Fibroblast of skin of abdomen (primary cell): ENCODE data around the gene CBLN1. TPM values are rescaled to one million over a fixed set of nuclear protein-coding genes. Genes with fewer than 3 reads are reported as not detected.
A peak's percentile ranks its signal among the peaks of the same experiment; 100 is the strongest.

Experiments used
- DNase-seq: peaks from one replicate; pipeline ENCODE4 v3.0.0-alpha.2; 2013
- polyA plus RNA-seq, 2 experiments: library from polyadenylated mRNA; unstranded; fragments of 120-200 nt; gene quantifications; one replicate each; pipeline ENCODE4 v1.2.1, GENCODE V29; 2013; ENCODE audit not compliant: insufficient read length in 2 of 2

CBLN1 gene
- polyA plus RNA-seq (2013, experiment 1 of 2; ENCODE audit: insufficient read length) = not detected
- polyA plus RNA-seq (2013, experiment 2 of 2; ENCODE audit: insufficient read length) = not detected

DNA sequence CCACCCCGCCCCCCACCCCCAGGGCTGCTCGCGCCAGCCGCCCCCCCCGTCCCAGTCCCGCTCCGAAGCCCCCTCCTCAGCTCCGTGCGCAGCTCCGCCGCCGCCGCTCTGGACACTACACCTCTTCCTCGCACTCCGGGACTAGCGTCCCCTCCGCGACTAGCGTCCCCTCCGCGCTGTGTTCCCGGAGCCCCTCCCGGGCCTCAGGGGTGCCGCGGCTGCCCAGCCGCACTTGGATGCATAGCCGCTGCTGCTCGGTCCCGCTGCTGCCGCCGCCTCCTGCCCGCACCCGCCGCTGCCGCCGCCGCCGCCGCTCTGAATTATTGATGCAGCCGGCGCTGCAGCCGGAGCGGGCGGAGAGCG is at the start of gene CBLN1:
Gene CBLN1, minus strand, starts transcription at position 359 of the 363 bp plus-strand sequence. CDS start 373 bp downstream, outside the sequence.
- DNase-seq = no peak

DNA sequence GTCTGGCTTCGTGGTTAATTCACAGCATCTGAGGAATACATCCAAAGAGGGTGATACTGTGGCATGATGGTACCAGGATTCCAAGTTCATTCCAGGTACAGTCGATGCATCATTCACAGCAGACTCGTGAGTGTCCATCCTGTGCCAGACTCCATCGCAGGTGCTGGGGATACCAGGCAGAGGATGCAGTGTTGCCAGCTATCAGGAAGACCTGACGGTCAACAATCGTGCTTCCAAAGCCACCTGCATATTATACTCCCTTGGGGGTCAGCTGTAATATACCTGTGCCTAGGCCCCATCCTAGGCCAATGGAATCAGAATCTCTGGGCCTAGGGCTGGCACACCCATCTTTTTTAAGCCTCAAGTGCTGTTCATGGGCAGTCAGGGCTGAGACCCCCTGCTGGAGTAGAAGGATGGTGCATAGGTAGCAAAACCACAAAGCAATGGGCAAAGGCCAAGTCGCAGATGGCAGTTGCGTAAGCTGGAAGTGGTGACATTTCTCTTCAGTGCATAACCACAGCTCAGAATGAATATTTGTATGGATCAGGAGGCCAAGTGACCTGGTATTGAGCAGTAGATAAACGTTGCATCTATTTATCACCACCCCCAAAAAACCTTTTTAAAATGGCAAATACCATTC is 49.0 kb upstream of the CBLN1 start:
- no peak for DNase-seq

DNA sequence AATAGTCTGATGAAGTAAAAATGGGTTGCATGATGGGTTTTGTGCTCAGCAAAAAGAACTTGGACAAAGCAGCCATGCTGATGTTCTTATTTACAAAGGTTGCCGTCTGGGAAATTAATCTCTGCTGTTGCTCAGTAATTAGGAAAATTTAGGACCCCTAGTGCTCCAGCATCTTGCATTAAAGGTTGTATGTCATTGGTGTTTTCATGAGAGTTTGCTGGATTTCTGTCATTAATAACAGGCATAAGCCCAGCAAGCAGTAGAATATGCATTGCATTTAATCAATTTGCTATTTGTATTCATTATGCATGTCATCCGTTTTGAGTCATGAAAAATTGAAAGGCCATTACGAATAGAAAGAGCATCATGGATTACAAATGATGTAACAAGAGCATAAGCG is 46.7 kb upstream of the CBLN1 start:
- no peak for DNase-seq

DNA sequence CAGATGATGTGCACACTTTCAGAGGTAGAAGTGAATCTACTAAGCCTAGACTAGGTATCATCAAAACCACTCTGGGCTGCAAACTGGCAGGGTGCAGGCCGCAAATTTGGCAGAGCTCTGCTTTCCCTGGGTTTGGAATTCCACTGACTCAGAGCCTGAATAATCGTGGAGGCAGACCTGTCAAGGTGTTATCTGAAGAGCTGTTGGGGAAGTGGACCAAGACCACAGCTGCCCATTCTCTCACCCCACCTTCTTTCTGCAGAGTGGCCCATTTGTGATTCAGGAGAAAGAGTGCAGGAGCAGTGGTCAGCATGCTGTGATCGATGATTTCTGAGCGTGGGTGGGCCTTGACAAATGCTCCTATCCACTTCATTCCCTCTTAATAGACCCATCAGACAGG is 45.8 kb upstream of the CBLN1 start:
- DNase-seq = no peak

DNA sequence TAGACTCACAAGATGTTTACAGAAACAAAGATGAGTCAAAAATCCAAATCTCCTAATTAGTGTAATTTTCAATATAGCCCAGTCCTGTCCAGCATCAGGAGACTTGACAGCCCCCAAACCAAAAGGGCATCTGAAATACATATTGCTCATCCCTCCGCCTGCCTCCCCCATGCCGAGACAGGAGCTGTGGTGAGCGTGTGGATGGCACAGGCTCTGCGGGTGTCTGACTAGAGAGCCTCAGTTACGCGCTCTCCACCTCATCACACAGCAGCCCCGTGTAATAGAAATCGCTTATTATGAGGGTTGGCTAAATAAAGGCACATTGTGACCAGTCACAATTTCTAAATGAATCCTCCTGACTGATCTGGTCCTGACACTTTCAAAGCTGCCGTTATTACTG is 43.1 kb upstream of the CBLN1 start:
- no peak for DNase-seq

DNA sequence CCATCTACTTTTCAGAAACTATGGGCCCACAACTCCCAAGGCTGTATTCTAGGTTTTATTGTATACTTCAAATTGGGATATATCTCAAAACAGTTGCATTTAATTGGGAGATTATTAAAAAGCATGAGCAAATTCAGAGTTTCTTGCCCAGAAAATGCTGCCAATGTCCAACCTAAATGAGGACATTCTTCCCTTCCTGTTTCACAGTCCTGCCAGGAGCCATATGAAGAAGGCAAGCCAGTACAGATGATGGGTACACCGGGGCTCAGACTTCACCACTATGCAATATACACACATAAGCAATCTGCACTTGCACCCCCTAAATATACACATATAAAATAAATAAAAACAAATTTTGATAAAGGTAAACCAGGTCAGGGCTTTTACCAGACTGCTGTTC is 34.0 kb upstream of the CBLN1 start:
- DNase-seq = no peak

DNA sequence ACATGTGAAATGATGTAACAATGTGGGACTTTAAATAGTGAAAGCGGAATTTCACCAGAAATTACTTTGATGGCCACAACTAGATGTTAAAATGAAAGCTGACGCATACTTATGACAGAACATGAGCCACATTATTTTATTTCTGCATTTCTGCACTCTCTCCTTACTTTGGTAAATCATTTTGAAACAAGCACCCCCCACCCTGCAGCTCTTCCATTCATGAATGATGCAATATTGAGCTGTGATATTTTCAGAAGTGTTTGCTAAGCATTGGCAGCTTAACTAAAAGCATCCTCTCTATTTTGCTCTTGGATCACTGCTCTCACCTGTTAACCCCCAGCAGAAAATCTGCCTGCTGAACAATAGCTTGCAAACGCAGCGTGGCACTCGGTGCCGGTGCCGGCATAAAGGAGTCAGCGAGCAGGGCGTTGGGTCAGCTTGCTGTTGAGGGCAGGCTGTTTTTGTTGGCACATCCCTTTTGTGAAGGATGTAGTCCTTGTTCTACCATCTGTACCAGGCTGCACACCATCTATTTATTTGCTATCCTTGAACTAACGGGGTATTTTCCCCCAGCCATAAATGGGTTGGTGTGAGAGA is 30.8 kb upstream of the CBLN1 start:
- no peak for DNase-seq

DNA sequence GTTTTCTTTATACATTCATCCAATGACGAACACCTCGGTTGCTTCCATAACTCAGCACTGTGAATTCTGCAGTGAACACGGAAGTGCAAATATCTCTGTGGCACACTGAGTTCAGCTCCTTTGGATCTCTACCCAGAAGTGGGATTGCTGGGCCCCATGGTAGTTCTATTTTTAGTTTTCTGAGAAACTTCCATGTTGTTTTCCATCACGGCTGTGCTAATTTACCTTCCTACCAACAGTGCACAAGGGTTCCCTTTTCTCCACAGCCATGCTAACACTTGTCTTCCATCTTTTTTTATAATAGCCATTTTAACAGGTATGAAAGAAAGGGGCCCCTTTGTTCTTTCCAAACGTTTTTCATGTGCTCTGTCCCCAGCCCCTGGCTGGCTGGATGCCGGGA is 30.2 kb upstream of the CBLN1 start:
- DNase-seq = no peak

DNA sequence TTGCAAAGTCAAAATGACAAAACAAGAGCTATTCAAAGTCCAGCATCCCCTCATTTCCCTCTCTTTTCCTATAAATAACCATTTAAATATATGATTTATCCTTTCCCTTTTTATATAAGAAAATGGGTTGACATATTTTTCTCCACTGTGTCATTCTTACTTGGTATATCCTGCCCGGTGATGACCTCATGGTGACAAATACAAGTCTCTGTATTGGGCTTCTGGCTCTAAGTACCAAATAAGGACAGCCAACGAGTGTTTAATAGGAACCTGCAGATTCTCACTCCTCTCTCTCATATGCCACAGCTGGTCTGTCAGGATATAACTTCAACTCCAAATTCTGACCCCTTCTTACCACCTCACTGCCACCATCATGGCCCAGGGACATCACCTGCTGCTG is 25.5 kb upstream of the CBLN1 start:
- DNase-seq = no peak

DNA sequence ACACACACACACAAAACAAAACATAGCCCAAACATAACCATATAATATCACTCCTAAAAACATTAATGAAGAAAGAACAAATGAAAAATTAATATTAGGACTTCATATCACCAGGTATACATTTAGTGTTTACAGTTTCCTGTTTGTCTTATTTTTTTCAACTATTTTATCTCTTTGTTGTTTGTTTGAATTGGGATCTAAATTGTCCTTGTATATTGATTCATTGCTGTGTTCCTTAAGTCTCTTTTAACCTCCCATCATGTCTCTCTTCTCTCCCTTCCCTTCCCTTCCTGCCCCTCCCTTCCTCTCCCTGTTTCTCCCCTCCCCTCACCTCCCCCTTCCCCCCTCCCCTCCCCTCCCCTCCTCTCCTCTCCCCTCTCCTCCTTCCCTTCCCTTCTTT is 23.8 kb upstream of the CBLN1 start:
- no peak for DNase-seq

DNA sequence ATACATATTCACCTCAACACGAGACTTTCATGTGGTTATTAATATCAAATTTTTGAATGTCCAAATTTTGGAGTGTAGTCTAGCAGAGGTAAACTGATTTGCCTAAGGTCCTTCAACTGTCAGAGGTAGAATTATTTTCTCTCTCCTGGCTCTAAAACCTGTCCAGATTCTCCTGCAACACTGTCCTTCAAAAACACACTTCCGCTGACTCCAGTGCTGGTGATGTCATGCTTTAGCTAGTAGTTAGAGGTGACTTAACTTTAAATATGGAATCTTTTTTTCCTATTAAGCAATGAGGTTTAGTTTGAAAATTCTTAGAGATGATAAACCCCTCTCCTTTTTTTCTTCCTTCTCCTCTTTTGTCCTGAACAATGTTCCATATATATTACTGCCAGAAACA is 10.8 kb upstream of the CBLN1 start:
- no peak for DNase-seq

DNA sequence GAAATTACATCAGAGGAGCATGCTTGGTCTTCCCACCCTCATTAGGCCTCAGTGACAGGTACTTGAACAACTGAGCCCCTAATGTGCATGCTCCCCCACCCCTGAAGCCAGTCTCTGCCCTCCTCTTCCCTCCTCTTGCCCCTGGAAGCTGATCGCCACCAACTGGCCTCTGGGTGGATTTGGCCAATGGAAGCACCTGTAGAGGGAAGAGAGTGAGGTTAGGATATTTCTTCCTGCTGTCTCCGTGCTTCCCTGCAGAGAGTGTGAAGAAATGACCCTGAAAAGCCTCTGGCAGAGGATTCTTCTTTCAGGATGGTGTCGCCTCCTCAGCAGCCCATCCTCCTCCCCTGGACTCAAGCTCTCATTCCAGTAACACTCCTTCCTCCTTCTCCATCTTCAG is 5.9 kb upstream of the CBLN1 start:
- no peak for DNase-seq

DNA sequence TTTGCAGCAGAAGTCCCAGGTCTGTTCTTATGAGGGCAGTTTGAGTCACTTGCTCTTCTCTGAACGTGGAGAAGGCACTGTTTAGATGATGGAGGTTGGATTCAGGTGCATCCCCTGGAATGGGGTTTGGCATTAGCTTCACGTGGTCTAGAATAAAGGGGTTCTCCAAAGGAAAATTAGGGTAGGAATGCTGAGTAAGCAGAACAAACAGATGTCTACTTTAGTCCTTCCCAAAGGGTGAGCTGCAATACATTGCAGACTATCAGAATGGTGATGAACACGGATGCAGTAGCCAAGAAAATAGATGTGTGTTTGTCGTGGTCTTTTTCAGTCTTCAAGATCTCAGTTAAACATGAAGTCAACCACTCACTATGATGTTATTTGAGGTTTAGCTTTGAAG is 3.3 kb upstream of the CBLN1 start:
- no peak for DNase-seq

DNA sequence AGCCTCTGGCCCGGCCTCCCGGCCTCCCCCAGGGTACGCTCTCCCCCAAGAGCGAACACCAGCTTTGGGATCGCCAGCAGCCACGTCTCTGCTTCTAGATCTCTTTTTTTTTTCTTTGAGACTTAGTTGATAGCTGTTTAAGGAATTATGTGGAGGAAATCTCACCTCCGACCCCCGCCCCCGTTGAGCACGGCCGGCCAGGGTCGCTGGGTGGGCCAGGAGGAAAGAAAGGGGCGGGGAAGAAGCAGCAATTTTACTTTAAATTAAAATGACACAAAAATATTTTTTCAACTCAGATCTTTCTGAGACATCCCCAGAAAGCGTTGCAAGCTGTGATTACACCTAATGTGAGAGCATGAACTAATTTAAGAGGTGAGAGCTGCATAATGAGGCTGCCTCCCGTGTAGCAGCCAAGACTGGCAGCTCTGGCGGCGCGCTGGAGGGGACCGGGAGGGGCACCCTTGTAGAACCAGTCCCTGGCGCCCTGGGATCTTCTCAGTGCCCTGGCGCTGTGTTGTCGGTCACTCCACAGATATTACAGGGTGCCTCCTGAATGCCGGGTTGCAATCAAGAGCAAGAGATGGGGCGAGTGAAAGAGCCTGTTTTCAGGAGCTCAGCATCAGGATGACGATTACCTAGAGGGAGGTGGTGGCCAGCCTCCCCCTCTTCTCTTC is 1.9 kb upstream of the CBLN1 start:
- DNase-seq = no peak

DNA sequence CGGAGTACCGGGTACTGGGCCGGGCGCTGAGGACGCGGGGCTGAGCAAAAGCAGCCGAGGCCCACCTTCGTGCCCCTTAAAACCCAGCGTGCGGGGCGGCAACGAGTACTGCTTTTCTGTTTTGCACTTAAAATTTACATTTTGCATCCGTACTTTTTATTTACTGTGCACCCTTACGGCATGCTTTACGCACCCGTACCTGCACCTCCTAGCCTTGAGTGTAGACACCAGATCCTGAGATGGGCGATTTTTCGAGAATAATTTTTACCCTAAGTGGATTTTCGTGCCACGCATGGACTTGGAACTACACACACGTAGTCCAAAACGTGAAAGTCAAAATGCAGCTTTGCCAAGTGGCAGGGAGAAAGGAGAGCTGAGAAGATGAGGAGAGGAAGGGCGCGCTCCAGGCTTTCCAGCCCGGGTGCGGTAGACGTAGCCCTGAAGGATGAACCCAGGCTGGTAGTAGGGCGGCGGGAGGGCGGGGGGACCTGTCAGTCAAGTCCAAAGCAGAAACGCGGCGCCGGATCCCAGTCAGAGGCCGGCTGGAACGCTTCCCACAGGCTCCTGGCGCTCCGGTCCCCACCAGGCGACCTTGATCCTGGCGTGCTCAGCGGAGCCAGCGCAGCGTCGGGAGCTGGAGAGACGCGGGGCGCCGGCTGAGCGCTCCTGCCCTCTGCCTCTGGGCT is 1.2 kb upstream of the CBLN1 start:
- no peak for DNase-seq

DNA sequence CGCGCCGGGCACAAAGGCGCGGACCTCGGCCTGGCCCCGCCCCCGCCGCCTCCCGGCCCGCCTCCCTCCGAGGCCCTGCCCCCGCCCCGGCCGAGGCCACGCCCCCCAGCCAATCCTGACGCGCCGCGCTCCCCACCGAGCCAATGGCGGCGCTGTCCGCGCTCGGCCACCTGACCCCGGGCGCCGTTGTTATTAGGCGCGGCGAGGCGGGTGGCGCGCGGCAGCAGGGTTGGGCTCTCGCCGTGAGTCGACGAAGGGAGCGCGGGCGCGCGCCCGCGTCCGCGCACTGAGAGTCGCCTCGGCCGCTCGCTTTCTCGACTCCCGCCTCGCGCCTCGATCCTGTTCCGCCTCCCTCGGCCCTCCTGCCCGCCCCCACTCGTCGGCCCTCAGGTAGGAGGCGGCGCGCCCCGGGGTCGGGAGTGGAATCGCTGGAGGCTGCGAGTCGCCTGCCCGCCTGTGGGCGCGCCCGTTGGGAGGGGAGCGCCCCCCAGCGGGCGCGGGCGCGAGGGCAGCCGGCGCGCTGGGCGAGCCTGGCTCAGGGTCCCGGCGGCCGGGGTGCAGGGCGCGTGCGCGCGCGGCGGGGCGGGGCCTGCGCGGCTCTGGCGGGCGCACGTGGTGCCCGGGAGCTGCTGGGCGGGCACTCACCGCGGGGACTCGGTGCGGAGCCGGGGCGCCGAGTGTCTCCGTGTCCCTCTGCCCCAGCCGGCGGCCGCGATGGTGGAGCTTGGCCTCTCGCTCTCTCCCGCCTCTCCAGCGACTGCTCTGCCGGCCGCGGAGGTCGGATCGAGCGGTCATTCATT is 405 bp upstream of the CBLN1 start:
- peak; percentile 58 for DNase-seq

DNA sequence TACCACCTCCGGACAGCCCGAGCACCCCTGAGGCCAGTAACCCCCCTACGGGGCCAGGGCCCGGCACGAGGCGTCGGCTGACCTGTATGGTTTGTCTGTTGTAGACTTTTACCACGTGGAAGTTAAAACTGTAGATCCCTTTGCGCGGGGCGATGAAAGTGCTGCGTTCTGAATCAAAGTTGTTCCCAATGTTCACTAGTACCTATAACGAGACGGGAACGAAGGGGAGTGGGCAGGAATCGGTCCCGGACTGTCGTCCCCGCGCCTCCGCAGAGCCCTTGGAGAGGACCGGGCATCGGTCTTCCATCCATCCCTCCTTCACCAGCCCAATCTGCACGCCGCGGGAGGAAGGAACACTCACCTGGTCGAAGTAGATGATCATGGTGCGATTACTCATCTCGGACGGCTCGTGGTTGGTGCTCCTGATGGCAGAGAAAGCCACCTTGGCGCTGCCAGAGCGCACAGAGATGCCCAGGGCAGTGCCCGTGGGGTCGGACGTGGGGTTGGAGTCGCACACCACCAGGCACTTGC is 732 bp downstream of the CBLN1 start:
- DNase-seq = no peak

DNA sequence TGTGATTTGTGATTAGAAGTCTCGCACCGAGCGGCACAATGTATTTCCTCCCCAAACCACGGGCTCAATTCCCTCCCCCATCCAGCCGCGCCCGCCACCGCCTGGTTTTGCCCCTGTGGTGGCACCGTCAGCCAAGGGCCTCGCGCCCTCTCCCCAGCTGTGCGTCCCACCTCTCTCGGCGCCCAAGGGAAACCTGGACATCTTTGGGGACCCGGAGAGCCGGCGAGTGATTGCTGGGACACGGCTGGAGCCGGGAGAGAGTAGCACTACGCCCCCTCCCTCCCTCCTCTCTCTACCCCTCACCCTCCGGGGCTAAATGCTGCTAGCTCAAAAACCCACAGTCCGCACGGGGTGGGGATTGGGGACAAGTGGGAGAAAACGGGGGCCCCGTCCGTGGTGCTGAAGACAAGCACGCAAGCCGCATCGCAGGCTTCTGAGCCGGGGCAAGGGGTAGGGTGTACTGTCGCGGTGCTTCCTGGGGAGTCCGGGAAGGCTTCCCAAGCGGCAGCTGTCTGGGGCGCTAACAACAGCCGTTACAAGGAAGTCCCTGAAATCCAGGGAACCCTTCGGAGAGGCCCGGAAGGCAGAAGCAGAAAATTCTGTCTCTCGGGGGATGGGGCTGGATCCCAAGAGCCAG is 1.4 kb downstream of the CBLN1 start:
- no peak for DNase-seq

DNA sequence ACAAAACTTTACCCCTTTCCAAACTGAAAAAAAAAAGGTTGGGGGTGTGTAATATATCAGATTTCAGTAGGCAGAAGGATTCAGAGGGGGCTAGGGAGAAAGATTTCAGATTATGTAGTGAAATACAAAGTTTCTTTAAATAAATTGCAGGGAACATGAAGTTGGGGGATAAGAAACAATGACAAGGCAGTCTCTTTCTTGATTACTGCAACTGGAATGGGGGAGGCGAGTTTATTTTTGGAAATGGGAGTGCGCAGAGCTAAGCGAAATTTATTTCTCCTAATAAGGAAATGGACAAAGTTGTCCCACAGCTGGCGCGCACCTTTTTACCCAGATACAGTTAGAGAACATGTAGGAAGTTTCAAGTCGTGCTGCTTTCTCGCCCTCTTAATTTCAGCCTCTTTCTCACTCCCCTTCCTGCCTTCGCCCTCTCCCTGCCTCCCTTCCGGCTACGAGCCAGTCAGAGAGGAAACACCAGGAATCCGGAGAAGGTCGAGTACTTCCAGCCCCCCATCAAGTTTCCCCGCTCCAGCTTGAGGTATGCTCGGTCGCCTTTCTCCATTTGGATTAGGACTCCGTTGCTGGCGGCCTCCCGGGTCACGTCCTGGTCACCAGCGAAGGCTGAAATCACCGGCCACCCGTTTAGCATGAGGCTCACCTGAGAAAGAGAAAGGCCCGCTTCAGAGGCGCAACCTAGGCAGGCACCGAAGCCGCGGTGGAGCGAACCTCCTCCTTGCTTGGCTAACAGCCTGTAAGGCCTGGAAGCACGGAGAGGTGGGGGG is 2.5 kb downstream of the CBLN1 start:
- no peak for DNase-seq

DNA sequence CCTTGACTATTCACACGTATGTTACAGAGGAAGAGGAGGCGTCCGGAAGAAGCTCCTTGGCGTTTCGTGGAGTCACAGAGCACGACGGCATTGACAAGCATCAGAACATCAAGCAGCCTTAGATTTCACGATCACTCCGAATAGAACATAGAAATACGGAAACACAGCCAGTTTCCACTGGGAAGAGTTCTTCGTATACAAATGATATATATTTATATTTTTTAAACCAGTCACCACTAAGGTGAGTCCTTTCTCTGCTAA is 3.1 kb downstream of the CBLN1 start:
- no peak for DNase-seq

DNA sequence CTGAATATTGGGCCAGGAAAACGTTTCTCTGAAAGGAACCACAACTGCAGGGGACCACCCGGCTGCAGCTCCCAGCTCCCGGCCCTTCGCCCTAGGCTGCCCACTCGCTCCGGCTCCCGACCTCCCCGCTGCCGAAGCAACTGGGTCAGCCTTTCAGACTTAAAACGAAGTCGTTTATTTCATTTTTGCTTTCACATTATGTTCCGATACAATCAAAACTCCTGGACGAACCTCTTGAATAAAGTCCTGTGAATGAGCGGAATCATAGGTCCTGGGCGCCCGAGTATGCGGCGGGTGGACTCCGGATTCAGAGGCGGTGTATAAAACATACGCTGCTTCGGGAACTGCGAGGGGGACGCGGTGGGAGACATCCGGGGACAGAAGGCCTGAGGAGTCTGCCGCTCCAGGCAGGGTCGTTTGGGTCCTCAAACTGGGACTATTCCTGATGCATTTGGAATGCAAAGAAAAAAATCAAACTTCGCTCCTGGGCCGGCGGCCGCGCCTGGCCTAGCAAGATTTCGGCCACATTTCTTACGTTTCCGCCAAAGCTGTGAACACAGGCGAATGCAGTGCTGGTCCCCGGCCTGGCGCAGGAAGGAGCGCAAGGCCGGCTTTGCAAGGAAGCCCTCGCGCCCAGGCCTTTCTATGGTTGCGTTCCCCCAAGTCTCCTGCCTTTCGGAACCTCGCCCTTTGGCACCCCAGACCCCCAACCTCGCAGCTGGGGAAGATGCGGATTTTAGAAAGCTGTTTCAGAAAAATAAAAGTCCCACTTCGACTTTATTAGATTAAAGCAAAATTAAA is 3.7 kb downstream of the CBLN1 start:
- DNase-seq = no peak
